VCaP (cell line): ENCODE data around the gene ZNF692.
A peak's percentile ranks its signal among the peaks of the same experiment; 100 is the strongest.

Source experiments
- H3K27ac ChIP-seq: fragments of 450-650 bp; 2 replicates; pipeline ENCODE4 v1.5.1; 2017
- TF ChIP-seq, protein P1 (sequence below): fragments of 450-650 bp; conservative IDR thresholded peaks from 2 replicates; pipeline ENCODE4 v1.5.1; 2017; ENCODE audit warnings: mild to moderate bottlenecking, moderate library complexity

Gene ZNF692, protein sequence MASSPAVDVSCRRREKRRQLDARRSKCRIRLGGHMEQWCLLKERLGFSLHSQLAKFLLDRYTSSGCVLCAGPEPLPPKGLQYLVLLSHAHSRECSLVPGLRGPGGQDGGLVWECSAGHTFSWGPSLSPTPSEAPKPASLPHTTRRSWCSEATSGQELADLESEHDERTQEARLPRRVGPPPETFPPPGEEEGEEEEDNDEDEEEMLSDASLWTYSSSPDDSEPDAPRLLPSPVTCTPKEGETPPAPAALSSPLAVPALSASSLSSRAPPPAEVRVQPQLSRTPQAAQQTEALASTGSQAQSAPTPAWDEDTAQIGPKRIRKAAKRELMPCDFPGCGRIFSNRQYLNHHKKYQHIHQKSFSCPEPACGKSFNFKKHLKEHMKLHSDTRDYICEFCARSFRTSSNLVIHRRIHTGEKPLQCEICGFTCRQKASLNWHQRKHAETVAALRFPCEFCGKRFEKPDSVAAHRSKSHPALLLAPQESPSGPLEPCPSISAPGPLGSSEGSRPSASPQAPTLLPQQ

DNA sequence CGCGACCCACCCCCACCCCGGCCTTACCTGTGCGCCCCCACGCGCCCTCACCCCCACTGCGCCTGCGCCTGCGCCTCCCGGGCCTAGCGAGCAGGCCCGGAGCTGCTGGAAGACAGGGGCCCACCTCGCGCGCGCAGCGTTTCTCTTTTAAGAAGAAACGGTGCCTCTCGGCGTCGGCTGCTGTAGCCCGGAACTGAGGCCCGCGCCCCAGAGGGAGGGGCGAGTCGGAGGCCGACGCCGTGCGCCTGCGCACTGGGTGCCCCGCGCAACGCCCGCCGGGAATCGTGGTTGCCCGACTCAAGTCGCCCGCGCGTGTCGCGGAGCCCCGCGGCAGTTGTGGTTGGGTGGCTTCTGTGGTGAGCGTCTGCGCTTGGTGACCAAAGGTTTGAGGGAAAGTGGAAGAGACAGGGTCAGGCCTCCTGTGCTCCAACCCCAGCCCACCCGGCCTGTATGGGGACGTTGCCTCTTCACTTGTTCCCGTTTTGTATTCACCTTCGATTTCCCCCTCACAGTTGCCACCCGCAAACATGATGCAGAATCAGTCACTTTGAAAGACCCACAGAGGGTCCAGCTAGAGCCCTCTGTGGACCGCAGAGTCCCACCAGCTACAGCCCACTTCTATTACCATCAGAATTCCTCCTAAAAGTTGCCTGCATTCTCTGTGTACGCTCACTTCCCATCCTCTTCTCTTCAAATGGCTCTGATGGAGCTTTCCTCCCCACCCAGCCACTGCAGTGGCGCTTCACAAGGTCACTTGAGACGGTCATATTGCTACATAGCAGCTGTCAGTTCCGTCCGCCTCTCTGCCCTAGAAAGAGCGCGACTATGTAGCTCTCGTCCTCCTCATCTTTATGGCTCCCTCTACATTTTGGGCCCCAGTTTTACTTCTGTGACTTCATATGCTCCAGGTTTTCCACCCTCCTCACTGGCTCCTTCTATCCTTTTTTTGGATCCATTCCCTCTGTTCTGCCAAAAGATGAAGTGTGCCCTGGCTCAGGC, at the start of gene ZNF692:
Gene ZNF692, minus strand, starts transcription at position 195 of the 999 bp plus-strand sequence. CDS start 776 bp downstream, outside the sequence.
- peak within 1 kb of the TSS; percentile 98 for H3K27ac ChIP-seq
- TF ChIP-seq, protein P1, sequence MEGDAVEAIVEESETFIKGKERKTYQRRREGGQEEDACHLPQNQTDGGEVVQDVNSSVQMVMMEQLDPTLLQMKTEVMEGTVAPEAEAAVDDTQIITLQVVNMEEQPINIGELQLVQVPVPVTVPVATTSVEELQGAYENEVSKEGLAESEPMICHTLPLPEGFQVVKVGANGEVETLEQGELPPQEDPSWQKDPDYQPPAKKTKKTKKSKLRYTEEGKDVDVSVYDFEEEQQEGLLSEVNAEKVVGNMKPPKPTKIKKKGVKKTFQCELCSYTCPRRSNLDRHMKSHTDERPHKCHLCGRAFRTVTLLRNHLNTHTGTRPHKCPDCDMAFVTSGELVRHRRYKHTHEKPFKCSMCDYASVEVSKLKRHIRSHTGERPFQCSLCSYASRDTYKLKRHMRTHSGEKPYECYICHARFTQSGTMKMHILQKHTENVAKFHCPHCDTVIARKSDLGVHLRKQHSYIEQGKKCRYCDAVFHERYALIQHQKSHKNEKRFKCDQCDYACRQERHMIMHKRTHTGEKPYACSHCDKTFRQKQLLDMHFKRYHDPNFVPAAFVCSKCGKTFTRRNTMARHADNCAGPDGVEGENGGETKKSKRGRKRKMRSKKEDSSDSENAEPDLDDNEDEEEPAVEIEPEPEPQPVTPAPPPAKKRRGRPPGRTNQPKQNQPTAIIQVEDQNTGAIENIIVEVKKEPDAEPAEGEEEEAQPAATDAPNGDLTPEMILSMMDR: no peak

DNA sequence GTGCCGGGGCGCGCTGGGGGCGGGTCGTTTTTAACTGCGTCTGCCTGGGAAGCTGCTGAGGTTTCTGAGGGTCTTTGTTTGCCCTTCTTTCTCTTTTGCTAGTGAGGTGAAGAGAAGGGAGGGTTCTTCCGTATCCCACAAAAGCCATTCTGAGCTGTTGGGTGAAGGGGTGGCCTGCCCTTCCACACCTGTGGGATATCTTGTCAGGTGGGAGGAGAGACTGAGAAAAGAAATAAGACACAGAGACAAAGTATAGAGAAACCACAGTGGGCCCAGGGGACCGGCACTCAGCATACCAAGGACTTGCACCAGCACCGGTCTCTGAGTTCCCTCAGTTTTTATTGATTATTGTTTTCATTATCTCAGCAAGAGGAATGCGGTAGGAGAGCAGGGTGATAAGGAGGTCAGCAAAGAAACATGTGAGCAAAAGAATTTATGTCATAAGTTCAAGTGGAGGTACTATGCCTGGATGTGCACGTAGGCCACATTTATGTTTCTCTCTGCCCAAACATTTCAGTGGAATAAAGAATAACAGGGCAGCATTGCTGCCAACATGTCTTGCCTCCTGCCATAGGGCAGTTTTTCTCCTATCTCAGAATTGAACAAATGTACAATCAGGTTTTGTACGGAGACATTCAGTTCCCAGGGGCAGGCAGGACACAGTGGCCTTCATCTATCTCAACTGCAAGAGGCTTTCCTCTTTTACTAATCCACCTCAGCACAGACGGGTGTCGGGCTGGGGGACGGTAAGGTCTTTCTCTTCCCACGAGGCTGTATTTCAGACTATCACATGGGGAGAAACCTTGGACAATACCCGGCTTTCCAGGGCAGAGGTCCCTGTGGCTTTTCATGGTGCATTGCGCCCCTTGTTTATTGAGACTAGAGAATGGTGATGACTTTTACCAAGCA, 48.1 kb upstream of the ZNF692 start:
- TF ChIP-seq, protein P1: no peak

DNA sequence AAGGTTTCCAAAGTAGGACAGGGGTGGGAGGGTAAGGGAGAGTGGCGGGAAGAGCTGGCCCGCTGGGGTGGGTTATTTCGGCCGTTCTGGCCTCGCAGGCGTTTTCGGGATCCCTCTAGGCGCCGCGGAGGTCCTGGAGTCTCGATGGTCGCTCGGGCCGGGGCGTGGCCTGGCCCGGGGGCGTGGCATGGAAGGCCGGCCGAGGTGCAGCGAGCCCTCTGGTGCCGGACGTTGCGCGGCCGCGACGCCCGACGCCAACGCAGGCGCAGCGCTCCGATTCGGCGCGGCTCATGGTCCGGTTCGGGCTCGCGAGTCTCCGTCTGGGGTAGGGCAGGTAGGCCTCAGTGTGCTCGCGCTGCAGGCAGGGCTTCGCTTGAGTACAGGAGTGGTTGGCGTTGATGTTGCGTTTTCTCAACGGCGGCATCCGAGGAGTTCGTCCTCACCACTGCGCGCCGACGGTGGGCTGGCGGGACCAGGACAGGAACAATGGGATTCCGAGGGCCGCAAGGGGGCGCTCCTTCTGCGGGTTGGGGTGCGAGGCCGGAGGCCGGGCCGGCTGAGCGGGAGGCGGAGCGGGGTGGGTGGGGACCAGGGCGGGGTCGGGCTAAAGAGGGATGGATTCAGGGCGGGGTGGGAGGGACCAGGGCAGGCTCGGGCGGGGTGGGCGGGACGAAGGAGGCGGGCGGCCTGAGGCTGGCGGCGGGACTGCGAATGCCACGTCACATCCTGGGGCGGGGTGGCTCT, 47.3 kb upstream of the ZNF692 start, which contains the start of gene PGBD2:
Gene PGBD2, plus strand, starts transcription at position 227 of the 744 bp plus-strand sequence. CDS start 7,628 bp downstream, outside the sequence.
- peak within 1 kb of the TSS; percentile 79 for H3K27ac ChIP-seq
- TF ChIP-seq, protein P1: peak; percentile 76

More for the DNA sequence above, 48.1 kb upstream of the ZNF692 start:
- peak overlapping the region; percentile 79 for H3K27ac ChIP-seq

DNA sequence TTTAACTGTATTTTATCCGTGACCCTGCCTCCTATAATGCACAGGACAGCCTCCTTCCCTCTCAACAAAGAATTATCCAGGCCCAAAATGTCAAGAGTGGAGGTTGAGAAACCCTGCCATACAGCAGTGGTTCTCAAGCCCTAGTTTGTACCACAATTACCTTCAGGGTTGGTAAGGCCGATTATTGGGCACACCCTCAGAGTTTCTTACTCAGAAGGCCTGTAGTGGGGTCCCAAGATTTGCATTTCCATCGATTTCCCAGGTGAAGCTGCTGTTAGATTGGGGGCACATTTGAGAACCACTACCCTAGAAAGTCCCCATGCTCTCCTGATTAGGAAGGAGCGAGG, 46.8 kb upstream of the ZNF692 start:
- peak overlapping the region; percentile 79 for H3K27ac ChIP-seq
- TF ChIP-seq, protein P1: no peak

DNA sequence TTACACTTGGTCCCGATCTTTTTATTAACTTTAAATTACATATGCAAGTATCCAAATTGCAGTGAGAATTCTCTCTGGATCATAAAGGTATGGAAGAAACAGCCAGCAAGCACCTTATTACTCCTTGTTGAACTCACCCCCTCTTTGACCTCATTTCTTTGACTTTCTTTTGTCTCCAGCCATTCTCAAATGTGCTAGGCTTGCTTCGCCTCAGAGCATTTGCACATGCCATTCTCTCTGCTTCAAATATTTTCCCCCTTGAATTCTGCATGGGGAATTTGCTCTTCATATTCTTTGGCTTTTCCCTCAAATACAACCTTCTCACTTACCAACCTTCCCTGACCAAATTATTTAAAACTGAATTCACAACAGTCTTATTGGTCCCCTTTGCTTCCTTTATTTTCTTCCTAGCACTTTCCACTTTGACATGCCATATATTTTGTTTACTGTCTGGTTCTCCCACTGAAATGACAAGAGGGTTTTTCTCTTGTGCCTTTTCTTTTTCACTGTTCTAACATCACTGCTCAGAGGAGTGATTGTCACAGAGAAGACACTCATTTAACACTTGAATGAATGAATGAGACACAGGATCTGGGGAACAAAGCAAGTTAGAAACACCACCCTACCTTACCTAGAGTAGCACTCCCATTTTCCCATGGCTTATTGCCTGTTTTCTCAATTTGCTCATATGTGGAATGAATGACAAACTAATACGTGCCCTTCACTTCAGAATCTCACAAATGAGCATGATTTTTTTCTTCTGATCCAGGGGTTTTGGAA, 45.7 kb upstream of the ZNF692 start:
- TF ChIP-seq, protein P1: no peak
- no peak overlapping the region for H3K27ac ChIP-seq

DNA sequence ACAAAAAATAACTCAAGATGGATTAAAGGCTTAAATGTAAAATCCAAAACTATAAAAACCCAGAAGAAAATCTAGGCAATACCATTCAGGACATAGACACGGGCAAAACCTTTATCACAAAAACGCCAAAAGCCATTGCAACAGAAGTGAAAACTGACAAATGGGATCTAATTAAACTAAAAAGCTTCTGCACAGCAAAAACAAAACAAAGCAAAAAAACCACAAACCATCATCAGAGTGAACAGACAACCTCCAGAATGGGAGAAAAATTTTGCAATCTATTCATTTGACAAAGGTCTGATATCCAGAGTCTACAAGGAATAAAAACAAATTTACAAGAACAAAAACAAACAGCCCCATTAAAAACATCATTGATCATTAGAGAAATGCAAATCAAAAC, 42.7 kb upstream of the ZNF692 start:
- TF ChIP-seq, protein P1: no peak
- H3K27ac ChIP-seq: no peak overlapping the region
